Mesodermal cell (in vitro differentiated cells): ENCODE results near the gene ATXN2.
A peak's percentile ranks its signal among the peaks of the same experiment; 100 is the strongest.
"Not testable (repeated sequence)": the region's sequence is repeated elsewhere in the genome, so short reads cannot be mapped to it uniquely, and the experiment has no call there.

Source experiments
- H3K27ac ChIP-seq: 2 replicates; pipeline ENCODE4 v1.7.0; 2013; ENCODE audit warnings: mild to moderate bottlenecking, low read depth, low read length, moderate library complexity; ENCODE audit not compliant: severe bottlenecking
- H3K36me3 ChIP-seq: 2 replicates; pipeline ENCODE4 v1.7.1; 2013; ENCODE audit warnings: mild to moderate bottlenecking, low read length, moderate library complexity; ENCODE audit not compliant: control insufficient read depth, insufficient read depth
- H3K4me1 ChIP-seq: one replicate; pipeline ENCODE4 v1.7.1; 2013; ENCODE audit warnings: mild to moderate bottlenecking, low read length; ENCODE audit not compliant: insufficient read depth, control insufficient read depth, poor library complexity, severe bottlenecking
- H3K4me3 ChIP-seq: 2 replicates; pipeline ENCODE4 v1.7.0; 2013; ENCODE audit warnings: low read length, control low read depth, mild to moderate bottlenecking; ENCODE audit not compliant: insufficient read depth, poor library complexity, severe bottlenecking; ENCODE audit errors: extremely low read depth
- H3K9me3 ChIP-seq: 2 replicates; pipeline ENCODE4 v1.7.1; 2013; ENCODE audit warnings: mild to moderate bottlenecking, low read length, moderate library complexity; ENCODE audit not compliant: control insufficient read depth
- WGBS, 2 experiments: methylation state at CpG; one replicate each; pipeline ENCODE4 v1.1.5; 2013; ENCODE audit warnings: missing lambda C conversion rate in 2 of 2; ENCODE audit not compliant: insufficient coverage in 2 of 2; 5-methylcytosine and 5-hydroxymethylcytosine counted together

Gene ATXN2

DNA sequence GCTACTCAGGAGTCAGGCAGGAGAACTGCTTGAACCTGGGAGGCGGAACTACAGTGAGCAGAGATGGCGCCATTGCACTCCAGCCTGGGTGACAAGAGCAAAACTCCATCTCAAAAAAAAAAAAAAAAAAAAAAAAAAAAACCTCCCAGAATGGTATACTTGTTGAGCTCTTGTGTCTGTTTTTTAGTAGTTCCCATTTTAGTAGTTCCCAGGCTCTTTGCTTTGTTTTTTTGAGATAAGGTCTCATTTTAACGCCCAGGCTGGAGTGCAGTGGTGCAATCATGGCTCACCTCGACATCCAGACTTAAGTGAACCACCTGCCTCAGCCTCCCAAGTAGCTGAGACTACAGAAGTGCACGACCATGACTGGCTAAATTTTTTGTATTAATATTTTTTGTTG lies 13.4 kb downstream of the ATXN2 start:
- 100% methylated on average over 2 to 3 of the region's 5 CpGs for whole genome bisulfite sequencing, 2 experiments
- no peak overlapping the region for H3K27ac ChIP-seq
- peaks cover 23% of the 10 kb centered on the region for H3K36me3 ChIP-seq
- no peaks in the 10 kb centered on the region for H3K9me3 ChIP-seq
- no peak overlapping the region for H3K4me3 ChIP-seq
- no peaks in the 10 kb centered on the region for H3K4me1 ChIP-seq

DNA sequence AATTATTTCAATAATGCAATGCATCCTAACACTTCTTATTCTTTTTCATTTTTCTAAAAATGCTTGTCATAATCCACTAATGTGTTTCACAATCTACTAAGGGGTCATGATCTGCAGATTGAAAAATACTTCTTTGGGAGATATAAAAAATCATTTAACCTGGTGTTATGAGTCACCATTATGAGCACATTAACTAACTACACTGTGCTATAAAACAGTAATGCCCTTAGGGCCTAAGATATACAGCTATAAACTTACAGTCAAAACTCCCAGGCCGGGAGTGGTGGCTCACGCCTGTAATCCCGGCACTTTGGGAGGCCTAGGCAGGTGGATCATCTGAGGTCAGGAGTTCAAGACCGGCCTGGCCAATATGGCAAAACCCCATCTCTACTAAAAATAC lies 14.2 kb downstream of the ATXN2 start:
- H3K4me1 ChIP-seq: no peaks in the 10 kb centered on the region
- H3K27ac ChIP-seq: no peak overlapping the region
- H3K9me3 ChIP-seq: no peaks in the 10 kb centered on the region
- no peak overlapping the region for H3K4me3 ChIP-seq
- H3K36me3 ChIP-seq: peaks cover 22% of the 10 kb centered on the region
- WGBS, 2 experiments: 62 to 70% methylated on average over 3 to 4 of the region's 4 CpGs

DNA sequence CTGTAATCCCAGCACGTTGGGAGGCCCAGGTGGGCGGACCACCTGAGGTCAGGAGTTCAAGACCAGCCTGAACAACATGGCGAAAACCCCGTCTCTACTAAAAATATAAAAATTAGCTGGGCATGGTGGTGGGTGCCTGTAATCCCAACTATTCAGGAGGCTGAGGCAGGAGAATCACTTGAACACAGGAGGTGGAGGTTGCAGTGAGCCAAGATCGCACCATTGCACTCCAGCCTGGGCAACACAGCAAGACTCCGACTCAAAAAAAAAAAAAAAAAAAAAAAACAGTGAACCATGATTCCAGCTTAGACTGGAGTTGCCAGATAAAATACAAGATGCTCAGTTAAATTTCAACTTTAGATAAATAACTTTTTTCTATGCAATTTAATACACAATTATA lies 15.6 kb downstream of the ATXN2 start:
- not testable (repeated sequence) for H3K27ac ChIP-seq, H3K9me3 ChIP-seq, H3K4me3 ChIP-seq, H3K4me1 ChIP-seq
- 93 to 97% methylated on average over 2 to 3 of the region's 6 CpGs for WGBS, 2 experiments
- peaks cover 17% of the 10 kb centered on the region for H3K36me3 ChIP-seq

- no peaks in the 10 kb centered on the region for H3K9me3 ChIP-seq
- H3K36me3 ChIP-seq: peaks cover 10% of the 10 kb centered on the region
- H3K27ac ChIP-seq: no peak overlapping the region
- WGBS, 2 experiments: 93 to 94% methylated on average over 7 to 9 of the region's 12 CpGs
- H3K4me3 ChIP-seq: no peak overlapping the region
- H3K4me1 ChIP-seq: peaks cover 5% of the 10 kb centered on the region
These were observed 16.9 kb downstream of the ATXN2 start for GRCh38 chr12:111582133-111582747.

DNA sequence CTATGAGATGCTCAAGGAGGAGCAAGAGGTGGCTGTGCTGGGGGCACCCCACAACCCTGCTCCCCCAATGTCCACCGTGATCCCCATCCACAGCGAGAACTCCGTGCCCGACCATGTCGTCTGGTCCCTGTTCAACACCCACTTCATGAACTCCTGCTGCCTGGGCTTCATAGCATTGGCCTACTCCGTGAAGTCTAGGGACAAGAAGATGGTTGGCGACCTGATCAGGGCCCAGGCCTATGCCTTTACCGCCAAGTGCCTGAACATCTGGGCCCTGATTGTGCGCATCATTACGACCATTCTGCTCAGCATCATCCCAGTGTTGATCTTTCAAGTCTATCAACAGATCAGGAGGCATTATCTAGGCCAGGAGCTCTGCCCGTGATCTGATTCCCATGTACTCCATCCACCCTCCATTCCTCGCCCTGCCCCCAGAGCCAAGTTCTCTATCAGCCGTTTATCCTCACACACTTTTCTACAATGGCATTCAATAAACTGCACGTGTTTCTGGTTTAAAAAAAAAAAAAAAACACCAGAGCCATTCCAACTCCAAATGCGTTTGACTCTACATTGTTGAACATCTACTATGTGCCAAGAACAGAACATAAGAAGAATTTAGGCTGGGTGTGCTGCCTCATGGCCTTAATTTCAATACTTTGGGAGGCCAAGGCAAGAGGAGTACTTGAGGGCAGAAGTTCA lies 17.5 kb downstream of the ATXN2 start:
- Histone ChIP-seq H3K36me3 (peaks cover 10% of the 10 kb centered on the region), H3K4me3 (no peak overlapping the region), H3K27ac (no peak overlapping the region), H3K9me3 (no peaks in the 10 kb centered on the region), H3K4me1 (peaks cover 5% of the 10 kb centered on the region)
- WGBS, 2 experiments: 94 to 97% methylated on average over 12 to 14 of the region's 15 CpGs

DNA sequence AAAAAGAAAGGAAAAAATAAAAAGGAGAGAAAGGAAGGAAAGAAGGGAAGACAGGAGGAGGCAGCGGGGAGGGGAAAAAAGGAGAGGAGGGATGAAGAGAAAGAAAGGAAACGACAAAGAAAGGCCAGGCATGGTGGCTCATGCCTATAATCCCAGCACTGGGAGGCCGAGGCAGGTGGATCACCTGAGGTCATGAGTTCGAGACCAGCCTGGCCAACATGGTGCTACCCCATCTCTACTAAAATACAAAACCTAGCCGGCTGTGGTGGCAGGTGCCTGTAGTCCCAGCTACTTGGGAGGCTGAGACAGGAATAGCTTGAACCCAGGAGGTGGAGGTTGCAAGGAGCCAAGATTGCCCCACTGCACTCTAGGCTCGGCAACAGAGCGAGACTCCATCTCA lies 18.4 kb downstream of the ATXN2 start:
- Histone ChIP-seq H3K4me1 (peaks cover 5% of the 10 kb centered on the region), H3K27ac (no peak overlapping the region), H3K9me3 (no peaks in the 10 kb centered on the region), H3K36me3 (peaks cover 6% of the 10 kb centered on the region), H3K4me3 (no peak overlapping the region)
- WGBS, 2 experiments: 99 to 100% methylated on average over 1 to 4 of the region's 7 CpGs

- peaks cover 3% of the 10 kb centered on the region for H3K36me3 ChIP-seq
- 93 to 100% methylated on average over 2 to 3 of the region's 3 CpGs for WGBS, 2 experiments
- H3K9me3 ChIP-seq: no peaks in the 10 kb centered on the region
These were observed 19.0 kb downstream of the ATXN2 start for GRCh38 chr12:111580119-111580425.

DNA sequence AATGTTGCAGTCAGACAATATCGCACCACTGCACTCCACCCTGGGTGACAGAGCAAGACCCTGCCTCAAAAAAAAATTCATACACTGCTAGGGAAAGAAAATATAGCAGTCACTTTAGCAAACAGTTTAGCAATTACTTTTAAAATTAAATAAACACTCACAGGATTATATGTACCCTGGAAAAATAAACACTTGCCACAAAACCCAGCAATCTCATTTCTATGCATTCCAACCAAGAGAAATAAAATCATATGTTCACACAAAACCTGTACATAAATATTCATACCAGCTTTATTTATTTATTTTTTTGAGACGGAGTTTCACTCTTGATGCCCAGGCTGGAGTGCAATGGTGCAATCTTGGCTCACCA lies 20.2 kb downstream of the ATXN2 start:
- Histone ChIP-seq H3K4me1 (peaks cover 15% of the 10 kb centered on the region), H3K36me3 (peaks cover 3% of the 10 kb centered on the region), H3K4me3 (no peak overlapping the region), H3K9me3 (no peaks in the 10 kb centered on the region), H3K27ac (peak overlapping the region; percentile 46)
- 83% methylated on average over 1 of the region's 2 CpGs; no CpG with 5 or more reads in 1 of the 2 experiments for WGBS, 2 experiments

More at GRCh38 chr12:111580119-111580425, 19.0 kb downstream of the ATXN2 start:
- Histone ChIP-seq H3K4me1 (peaks cover 9% of the 10 kb centered on the region), H3K4me3 (no peak overlapping the region), H3K27ac (no peak overlapping the region)

GRCh38 chr12:111578276-111578970 lies 20.7 kb downstream of the ATXN2 start:
- Histone ChIP-seq H3K27ac (peak overlapping the region; percentile 46), H3K36me3 (peaks cover 3% of the 10 kb centered on the region), H3K4me1 (peaks cover 15% of the 10 kb centered on the region), H3K4me3 (no peak overlapping the region), H3K9me3 (no peaks in the 10 kb centered on the region)
- no CpG with 5 or more reads among the region's 4 CpGs for WGBS, 2 experiments

DNA sequence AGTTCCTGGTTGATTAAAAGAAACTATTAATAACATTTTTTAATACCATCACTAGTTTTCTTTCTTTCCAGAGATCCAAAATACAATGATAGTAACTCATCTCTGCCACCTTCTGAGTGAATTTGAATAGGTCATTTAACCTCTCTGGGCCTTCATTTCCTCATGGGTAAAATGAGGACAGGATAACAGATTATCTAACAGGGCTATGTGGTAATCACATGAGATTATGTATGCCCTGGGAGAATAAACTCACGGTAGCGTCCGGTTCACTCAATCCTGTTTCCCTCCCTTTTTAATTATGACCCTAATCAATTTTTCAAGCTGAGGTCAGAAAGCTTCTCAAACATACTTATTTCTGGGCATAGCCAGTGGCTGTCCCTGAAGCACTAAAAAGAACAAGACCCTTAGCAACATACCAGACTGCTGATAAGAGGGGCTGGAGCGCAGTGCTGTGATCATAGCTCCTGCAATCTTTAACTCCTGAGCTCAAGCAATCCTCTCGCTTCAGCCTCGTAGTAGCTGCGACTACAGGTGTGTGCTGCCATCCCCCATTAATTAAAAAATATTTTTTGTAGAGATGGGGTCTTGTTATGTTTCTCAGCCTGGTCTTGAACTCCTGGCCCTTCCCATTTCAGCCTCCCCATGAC lies 24.2 kb downstream of the ATXN2 start:
- no peaks in the 10 kb centered on the region for H3K9me3 ChIP-seq
- H3K36me3 ChIP-seq: peaks cover 5% of the 10 kb centered on the region
- WGBS, 2 experiments: 89 to 100% methylated on average over 4 of the region's 7 CpGs
- H3K27ac ChIP-seq: peak overlapping the region; percentile 8
- H3K4me1 ChIP-seq: peaks cover 26% of the 10 kb centered on the region
- no peak overlapping the region for H3K4me3 ChIP-seq
